NCI-H2081 (cell line): ENCODE results near the gene SLF2.
"Not testable (repeated sequence)": the region's sequence is repeated elsewhere in the genome, so short reads cannot be mapped to it uniquely, and the experiment has no call there.

Source experiments
- DNase-seq, 2 experiments: peaks; one replicate each; lab custom pipeline; 2025; lab: John Stamatoyannopoulos, UW

Gene SLF2

DNA sequence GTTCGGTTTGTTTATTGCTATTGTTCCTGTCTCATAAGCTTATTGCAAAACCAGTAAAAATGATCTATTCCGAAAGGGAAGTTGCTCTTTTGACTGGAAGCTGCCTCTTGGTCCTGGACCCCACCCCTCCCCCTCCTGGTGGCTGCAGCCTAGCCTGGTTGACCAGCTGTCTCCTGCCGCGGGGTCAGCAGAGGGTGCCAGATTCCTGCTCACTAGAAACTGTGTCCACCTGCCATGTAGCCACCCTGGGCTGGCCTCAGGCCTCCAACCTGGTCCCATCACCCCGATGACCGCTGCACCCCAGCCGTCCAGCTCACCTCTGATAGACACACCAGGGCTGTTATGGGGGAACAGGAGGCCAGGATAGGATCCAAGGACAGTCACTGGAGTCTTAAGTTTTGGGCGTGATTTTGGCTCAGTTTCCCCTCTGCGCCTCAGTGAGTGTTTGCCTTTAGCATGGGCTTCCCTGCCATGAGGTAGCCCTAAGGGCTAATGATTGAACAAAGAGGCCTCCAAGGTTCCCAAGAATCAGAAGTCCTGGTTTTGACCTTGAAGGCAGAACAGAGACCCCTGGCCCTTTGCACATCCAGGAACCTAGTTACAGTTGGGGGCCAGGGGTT is 32.9 kb upstream of the SLF2 start:
- DNase-seq = no peak

DNA sequence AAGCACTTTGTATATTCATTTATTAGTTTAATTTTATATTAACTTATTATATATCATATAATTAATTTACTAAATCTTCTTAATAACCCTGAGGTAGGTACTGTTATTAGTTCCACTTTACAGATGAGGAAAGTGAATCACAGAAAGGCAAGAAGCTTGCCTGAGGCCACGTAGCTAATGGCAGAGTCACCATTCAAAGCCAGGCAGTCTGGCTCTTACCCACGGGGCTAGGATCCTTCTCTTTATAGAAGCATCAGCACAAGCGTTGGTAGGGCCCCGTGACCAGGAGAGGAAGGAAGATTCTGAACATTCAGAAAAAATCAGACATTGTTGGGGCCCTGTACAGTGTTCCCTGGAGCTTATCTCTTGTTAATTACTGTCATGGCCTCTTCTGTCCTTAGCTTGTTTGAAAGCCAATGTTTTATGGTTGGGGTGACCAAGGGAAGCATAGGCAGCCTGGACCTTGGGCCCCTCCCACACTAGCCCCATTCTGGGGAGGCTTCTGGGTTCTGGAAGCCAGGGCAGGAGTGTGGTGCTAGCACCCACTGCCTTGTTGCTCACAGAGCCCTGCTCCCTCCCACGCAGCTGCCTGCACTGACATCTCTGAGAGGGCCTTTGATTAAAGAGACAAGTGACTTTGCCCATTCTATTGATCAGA is 31.1 kb upstream of the SLF2 start:
- no peak for DNase-seq

DNA sequence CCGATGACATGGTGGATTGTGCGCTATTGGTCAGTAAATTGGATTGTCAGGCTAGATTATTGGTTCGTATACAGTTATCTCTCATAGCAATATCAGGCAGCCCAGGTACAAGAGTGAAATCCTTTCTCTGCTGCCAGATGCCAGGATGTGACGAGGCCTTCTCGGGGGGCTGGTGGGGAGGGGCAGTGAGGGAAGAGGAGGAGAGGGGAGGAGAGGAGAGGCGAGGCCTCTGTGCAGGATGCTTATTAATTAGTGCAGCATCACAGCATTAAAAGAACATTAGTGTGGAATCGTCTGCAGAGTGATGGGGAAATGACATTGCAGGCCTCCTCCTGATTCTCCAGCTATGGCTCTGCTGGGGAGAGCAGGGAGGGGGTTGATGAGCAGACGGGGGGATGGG is 30.5 kb upstream of the SLF2 start:
- no peak for DNase-seq

DNA sequence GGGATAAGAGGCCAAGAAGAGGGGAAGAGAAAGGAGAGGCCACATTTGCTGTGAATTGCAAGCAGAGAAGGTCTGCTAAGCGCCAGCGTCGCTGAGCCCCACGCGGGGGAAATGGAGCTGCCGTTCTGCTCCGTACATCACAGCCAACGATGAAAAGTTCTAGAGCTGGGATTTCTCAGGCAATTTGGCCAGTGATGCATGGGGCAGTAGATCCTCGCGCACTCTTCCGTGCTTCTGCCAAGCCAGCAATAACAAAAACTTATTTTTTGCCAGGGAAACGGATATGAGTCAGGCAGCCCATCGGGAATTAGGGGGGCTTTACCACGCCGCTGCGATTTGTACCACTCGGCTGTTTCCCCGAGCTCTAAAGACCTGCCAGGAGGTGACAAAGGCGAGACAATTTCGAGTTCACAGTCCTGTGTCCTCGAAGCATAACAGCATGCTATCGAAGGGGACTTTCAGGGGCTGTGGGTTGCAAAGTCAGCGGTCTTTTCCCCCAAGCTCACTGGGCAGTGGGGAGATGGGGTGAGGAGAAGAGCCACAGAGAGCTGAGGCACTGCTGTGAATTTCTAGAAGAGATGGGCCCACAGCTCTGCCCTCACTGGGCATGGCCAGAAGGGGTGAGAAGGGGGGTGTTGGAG is 30.0 kb upstream of the SLF2 start:
- DNase-seq = no peak

DNA sequence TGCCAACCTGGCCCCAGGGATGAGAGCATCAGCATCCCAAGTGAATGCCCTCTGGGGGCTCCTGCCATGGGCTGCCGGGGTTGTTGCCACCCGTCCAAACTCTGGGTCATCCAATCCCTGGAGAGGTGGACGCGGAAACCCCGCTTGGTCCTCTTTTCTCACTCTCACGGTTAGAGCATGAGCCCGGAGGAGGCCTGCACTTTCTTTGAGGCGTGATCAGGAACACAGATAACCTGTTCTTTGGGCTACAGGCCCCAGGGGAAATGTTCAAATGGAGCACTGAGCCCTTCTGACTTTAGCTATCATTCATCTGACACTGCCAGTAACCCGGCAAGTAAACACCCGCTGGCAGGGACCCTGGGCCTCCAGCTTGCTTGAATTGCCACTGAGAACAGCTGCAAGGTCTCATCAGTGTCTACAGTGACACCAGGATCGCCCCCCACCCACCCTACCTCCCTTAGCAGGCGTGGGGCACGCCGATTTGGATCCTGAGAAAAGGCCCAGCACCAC is 29.4 kb upstream of the SLF2 start:
- no peak for DNase-seq

DNA sequence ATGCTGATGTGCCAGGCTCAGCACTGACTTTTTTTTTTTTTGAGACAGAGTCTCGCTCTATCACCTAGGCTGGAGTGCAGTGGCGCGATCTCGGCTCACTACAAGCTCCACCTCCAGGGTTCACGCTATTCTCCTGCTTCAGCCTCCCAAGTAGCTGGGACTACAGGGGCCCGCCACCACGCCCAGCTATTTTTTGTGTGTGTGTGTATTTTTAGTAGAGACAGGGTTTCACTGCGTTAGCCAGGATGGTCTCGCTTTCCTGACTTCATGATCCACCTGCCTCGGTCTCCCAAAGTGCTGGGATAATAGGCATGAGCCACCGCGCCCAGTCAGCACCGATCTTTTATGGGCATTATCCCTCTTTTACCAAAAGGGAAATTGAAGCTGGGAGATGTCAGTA is 27.2 kb upstream of the SLF2 start:
- not testable (repeated sequence) for DNase-seq

DNA sequence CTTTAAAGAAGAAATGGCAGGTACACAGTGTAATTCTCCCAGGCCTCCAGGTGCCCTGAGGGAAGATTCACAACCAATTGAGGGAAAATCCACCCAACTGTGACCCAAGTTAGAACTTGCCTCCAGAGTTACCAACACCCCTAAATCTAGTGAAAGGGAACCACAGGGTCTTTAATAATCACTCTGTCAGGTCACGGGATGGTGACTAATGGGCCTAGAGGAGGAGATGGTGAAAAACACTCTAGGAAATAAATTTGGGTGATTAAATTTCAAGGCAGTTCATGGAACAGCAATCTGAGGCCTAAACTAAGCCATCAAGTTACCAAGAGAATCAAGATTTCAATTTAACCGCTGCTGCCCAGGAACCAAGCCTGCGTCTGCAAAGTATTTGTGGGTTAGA is 26.7 kb upstream of the SLF2 start:
- DNase-seq = no peak

DNA sequence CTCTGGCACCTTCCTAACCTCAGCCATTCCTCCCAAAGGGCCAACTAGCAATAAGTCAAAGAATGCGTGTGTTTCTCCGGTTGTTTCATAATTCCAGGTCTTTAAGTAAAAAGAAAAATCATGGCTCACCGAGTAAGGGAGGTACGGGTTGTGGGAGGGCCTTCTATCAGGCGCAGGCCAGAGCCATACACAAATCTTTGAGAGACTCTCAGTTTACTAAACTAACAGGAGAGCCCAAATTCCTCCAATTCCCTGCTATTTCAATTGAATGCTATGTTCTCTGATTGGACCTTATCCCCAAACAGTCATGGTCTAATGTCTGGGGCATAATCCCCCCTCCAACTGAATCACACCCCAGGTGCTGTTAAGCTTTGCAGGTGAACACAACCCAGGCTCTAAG is 26.2 kb upstream of the SLF2 start:
- DNase-seq = no peak

DNA sequence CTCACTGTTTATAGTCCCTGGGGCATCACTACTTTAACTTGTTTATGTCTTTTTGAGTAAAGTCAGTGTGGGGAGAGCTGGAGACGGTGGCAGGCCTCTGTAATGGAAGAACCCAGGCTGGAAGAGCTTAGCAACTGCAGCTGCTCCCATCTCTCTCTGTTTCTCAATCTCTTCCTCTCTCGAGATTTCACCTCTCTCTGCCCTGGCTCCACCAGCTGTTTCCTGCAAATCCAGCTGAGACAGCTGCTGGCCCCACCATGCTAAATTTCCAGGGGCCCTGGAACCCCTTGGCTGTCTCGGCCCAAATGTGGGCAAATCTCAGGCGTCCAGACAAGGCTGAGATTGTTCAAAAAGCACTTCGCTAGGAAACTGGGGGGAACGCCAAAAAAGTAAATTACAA is 25.8 kb upstream of the SLF2 start:
- DNase-seq = no peak

DNA sequence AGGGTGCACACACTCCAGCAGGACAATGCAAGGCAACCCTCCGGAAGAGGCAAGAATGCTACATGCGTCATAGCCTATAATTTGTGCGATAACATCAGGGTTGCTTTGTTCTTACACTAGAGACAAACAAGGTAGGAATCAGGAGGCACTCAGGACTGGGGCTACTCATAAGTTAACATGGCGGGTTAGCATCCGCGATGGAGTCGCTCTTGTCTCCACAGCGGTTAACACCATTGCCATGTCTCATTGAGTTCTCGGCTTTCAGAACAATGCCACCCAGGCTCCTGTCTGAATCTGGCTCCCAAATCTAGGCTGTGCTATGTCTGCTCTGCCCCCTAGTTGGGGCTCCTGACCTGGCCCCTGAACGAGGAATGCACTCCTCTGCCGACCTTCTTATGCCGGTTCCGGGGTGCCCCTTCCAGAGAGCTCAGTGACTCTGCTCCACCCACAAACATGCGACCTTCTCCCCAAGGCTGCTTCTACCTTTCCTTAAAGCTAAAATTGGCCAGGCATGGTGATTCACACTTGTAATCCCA is 24.9 kb upstream of the SLF2 start:
- no peak for DNase-seq

DNA sequence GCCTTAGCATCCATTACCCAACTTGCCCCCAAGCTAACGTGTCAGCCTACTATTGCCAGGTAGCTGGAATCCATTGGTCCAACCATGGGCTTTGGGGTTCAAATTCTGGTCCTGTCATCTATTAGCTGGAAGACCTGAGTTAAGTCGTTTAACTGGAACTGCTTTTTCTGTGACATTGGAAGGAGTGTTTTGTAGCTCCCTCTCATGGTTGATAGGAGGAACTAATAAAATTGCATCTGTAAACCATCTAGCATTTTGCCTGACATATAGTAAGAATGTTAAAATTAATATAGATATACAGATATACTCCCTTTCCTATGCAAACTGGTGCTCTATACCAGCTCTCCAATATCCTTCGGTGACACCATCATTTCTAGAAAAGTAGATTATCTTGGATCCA is 23.8 kb upstream of the SLF2 start:
- no peak for DNase-seq

DNA sequence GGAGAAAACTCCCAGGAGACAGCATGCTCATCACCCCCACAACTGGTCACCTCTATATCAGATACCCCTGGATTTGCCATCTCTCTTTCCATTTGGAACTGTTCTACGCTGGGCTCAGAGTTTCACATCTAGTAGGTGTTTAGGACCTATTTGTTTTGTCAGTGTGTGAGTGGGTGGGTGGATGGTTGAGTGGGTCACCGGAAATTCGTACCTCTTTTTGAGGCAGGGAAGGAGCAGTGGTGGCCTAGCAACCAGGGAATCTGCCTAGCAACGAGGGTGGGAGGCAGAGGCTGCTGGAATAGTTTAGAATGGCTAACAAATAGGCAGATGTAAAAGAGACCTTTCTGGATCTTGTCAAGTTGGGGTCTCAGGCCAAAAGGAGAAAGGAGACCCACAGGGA is 23.2 kb upstream of the SLF2 start:
- no peak for DNase-seq

DNA sequence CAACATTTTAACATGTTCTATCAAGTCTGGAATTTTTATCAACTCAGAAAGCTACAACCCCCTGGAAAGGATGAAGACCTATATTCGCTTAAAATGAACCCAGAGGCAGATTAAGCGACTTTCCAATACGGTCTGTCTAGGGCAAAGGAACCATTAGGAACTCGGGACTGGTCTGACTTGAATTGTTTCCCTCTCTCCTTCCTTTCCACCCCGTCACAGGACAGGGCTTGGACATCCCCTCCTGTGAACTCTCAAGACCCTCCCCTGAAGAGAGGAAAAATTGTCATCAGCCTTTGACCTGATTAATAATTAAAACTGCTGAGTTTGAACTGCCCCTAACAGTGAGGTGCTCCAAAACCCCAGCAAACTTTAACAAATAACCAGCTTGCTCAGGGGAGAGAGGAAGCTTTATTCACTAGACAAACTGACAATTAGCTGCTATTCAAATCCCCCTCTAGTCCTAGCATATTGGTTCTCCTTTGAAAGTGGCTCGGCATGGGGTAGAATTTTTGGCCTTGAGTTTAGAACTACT is 22.6 kb upstream of the SLF2 start:
- DNase-seq = no peak

DNA sequence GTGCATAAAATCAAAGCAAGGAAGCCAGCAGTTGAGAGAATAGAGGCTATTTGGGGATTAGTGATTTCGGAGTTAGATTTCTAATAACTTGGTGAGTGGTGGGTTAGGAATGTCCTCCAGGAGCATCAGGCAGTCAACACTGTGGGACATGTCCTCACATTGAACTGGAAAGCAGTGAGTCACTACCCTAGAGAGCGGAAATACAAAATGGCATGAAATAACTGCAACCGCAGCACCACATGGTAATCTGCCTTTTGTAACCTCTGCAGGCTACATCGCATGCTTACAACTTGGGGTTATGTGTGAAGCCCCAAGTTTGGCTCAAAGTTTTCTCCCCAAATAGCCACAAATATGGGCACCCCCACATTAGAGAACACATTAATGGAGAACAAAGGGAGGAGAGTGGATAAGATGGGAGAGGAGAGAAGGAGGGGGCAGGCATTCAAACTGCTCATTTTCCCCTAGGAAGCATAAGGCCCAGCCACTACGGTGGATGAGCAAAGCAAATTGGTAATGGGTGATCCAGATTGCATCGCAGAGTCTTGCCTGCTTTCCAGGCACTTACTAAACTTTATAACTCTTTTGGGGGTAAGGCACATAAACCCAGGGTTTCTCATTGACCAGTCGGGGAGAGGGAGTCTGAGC is 22.0 kb upstream of the SLF2 start:
- DNase-seq = no peak

DNA sequence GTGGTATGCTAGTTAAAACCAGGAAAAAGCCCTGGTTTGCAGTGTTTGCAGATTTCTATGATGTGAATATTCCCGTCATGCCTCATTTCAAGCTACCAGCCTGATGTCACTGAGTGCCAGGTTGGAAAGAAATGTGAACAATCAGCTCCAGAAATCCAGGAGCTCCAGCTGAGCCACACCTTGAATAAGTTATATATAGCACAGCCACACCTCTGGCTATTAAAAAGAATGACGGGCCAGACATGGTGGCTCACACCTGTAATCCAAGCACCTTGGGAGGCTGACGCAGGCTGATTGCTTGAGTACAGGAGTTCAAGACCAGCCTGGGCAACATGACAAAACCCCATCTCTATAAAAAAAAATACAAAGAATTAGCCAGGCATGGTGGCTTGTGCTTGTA is 18.7 kb upstream of the SLF2 start:
- DNase-seq = no peak

DNA sequence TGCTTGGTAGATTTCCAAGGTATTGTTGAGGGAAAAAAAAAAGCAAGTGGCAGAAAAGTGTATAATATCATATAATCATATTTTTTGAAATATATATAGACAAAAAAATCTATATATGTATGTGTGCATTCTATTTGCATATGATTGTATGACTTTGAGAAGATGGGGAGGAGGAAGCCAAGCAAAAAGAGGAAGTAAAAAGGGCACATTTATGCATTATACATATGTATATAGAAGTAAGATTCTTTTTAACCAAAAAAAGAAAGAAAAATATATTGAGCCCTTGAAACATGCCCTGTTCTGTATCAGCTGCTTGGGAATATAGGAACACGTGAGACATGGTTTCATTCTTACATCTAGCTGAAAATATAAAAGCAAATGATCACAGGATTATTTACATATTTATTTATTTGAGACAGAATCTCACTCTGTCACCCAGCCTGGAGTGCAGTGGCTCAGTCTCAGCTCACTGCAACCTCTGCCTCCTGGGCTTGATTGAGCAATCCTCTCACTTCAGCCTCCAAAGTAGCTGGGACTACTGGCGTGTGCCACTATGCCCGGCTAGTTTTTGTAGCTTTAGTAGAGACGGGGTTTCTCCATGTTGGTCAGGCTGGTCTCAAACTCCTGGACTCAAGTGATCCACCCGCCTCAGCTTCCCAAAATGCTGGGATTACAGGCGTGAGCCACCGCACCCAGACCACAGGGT is 18.0 kb upstream of the SLF2 start:
- DNase-seq = no peak

DNA sequence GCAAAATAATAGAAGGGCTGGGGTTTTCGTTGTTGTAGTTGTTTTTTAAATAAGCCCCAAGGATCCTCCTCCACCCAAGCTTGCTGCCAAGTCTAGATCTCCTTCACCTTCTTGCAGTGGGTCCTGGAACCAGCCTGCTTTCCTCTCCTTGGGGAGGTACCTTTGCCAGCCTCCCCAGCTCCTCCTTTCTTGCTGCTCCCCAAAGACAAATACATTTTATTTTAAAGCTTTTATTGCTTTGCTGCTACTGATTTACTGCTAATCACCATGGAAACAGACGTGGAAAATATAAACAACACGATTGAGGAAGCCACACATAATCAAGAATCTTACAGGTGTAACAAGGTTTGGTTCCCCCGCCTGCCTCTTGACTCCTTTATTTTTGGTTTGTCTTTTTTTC is 17.4 kb upstream of the SLF2 start:
- no peak for DNase-seq

DNA sequence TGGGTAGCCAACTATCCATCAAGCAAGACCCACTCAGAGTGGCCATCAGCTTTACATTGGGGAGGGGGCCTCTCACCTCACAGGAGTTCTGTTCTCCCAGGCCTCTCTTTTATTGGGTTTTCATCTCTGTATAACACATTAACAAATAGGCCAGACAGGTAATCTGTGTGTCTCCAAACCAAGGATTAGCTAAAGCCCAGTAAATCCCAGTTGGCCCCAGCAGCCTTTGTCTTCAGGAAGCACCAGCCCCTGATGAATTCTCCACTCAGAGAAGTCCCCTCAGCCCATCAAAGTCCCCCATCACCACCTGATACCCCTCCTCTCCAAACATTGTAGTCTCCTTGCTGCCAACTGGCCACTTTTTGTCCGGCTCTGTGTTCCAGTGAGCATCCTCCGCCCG is 16.9 kb upstream of the SLF2 start:
- no peak for DNase-seq

DNA sequence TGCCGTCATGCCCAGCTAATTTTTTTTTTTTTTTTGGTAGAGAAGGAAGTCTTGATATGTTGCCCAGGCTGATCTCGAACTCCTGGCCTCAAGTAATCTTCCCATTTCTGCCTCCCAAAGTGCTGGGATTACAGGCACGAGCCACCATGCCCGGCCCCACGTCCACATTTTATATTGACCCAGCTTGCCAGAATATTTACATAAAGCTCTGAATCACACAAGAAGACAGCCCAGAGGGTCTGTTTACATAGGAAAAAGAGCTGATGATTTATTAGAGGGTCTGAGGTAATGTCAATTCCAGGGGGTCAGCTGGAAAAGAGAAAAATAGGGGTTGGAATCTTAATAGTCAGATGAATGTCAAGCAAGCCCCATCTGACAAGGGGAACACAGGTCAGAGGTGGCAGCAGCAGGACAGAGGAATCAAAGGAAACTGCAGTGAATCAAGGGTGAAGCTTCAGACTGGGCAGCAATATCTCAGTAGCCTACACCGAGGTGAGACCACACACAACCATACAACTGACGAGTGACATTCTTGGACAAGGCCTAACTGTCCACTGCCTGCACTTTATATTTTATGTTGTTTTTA is 15.8 kb upstream of the SLF2 start:
- no peak for DNase-seq

DNA sequence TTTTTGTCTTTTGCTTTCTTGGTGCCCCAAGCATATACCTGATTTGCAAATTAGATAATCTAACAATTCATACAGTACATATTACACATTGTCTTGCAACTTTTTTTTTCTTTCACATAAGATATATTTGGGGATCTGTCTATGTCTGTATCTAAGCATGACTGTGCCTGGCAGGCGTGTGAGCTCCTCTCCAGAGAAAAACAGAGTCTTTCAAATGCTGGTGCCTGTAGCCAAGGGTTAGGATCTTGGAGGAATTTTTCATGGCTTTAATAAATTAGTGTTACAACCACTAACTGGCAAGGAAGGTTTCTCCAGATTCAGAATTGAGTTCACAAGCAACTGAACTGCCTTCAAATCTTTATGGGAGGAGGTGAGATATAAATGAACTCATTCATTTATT is 14.8 kb upstream of the SLF2 start:
- DNase-seq = no peak

DNA sequence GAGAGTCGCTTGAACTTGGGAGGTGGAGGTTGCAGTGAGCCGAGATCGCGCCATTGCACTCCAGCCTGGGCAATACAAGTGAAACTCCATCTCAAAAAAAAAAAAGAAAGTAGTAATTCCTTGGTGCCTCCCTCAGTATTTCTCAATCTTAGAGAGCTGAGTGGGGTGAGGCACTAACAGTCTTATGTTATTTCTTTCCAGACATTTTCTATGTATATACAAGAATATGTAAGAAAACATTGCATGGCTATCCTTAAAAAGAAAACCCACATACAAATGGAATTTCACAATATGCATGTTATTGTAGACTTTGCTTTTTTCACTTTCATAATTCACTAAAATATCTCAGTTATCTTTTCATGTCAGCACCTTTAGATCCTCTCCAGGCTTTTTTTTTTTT is 13.6 kb upstream of the SLF2 start:
- no peak for DNase-seq

DNA sequence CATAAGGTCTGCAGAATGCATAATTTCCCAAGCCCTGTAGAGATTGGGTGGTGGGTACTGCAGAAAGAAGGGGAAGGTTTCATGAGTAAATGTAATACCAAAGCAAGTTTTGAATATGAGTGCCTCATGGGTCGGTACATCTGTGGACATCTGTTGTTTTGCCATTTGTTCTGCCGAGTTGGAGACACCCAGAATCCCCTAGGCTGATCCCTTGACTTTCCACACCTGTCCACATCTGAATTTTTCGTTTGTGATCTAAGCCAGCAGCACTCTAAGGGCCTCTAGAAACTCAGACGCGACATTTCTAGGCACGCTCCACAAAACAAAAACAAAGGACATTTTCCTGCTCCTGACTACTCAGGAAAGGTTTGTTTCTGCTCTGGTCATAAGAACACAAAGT is 11.7 kb upstream of the SLF2 start:
- no peak for DNase-seq
